ENCODE results near the gene TRIM14. TPM values are rescaled to one million over a fixed set of nuclear protein-coding genes. Genes with fewer than 3 reads are reported as not detected.
A peak's percentile ranks its signal among the peaks of the same experiment; 100 is the strongest.
"Not testable (repeated sequence)": the region's sequence is repeated elsewhere in the genome, so short reads cannot be mapped to it uniquely, and the experiment has no call there.

Gene TRIM14
- total RNA-seq, 1 donor from 2014 or later = 37.2 TPM

DNA sequence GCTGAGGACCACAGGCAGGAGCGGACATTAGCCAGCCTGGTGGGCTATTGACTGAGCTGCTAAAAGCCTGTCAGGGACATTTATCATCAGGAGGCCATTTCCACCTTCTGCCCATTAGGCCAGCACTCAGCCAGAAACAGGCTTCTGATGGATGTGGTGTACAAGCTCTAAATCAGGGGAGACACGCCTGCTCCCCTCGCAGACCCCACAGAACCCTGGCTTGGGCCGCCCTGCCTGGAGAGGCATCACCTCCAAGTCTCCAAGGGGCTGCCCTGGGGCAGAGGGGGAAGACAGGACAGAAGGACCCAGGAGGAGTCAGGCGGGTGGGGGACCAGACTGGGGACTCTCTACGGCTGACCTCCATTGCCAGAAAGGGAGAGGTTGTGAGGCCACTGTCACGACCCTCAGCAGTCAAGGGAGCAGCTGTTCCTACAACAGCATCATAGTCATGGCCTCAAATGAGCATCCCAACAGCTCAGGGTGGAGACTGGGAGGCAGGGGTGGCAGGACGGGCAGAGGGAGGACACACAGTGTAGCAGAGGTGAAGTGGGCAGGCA is 24.0 kb upstream of the TRIM14 start:
- no peak for DNase-seq (ENCODE audit: low spot score)
- no peak for ATAC-seq

DNA sequence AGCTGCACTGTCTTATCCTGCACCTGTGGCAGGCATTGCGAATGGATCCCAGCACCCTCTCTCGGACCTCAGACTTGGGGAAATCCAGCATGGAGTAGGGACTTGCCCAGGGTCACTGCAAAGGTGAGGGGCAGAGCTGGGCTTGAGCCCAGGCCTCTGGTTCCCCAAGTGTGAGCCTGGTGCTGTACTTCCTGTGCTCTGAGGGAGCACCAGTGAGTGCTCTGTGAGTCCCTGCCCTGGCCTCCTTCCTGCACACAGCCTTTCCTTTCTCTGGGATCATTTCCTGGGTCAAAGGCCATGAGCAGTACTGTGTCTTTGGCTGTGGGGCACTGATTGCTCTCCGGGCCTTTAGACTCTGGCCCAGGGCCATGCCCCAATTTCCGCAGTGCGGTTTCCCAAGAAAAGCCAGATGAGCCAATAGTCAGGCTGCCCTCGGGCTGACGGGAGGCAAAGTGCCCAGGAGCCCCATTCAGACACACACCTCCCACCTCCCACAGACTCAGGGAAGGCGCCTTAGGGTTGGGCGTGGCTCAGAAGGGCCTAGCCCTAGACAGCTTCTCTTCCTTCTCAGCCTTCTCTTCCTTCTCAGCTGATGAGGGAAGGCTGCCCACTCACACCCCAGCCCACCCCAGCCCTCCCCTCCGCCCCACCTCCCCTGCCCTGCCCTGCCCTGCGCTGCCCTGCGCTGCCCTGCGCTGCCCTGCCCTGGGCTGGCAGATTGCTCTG is 23.3 kb upstream of the TRIM14 start:
- peak; percentile 78 for ATAC-seq

DNA sequence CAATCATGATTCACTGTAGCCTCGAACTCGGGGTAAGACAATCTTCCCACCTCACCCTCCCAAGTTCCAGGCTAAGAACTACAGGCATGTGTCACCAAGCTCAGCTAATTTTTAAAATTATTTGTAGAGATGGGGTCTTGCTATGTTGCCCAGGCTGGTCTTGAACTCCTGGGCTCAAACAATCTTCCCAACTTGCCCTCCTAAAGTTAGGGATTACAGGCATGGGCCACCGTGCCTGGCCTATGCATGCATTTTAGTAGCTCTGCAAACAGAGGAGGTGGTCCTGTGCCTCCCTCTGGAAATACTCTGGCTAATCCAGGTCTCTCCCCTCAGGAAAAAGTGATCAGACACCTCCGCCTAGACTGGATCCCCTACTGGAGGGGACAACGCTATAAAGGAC is 21.5 kb upstream of the TRIM14 start:
- no peak for ATAC-seq

More for the DNA sequence above, 23.3 kb upstream of the TRIM14 start:
- peak; percentile 97 for DNase-seq (ENCODE audit: low spot score)

DNA sequence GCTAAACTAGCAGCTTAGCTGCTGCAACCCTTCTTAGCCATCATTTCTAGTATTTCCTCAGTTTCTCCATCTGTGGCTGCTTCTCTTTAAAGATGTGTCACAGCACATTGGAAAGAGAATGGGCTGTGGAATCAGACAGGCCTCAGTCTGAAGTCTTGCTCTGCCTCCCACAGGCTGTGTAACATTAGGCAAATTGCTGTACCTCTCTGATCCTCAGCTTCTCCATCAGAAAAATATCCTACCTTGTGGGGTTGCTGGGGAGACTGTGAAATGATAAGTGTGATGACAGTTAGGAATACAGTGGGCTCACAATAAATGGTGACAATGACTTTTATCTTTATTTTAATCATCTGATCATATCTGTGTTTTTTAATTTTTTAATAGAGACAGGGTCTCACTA is 17.5 kb upstream of the TRIM14 start:
- ATAC-seq = no peak
- no peak for DNase-seq (ENCODE audit: low spot score)

More for the DNA sequence above, 21.5 kb upstream of the TRIM14 start:
- DNase-seq (ENCODE audit: low spot score) = no peak

DNA sequence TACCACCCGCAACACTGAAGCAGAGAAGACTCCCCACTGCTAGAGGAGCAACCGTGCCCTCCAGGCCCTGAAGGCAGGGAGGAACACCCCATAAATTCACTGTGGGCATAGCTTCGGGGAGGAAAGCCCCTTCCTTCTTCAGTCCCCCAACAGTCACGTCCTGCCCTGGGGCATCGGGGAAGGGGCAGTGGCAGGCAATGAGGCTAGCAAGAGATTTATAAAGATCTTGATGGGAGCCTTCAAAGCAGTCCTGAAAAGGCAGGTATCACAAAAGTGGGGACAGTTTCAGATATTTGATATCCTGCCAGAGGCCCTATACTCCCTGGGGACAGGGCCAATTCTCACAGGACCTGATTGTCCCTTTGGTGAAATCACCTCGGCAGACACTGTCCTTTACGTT is 16.9 kb upstream of the TRIM14 start:
- ATAC-seq = no peak
- no peak for DNase-seq (ENCODE audit: low spot score)

DNA sequence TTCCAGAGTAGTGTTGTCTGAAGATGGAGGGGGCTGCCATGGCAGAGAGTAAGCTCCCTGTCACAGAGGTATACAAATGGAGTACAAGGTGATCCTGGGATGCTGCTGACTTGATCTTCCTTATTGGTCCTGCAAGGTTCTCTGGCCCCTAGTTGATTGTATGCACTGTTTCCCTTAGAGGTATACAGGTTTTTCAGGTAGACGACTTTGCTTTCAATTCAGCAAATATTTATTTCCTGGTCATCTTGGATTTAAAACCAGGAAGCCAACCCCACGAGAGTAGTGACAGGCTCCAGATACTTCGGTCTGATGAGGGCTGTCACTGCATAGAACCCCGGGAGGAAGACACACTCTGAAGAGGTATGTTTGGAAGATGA is 16.5 kb upstream of the TRIM14 start:
- no peak for ATAC-seq
- DNase-seq (ENCODE audit: low spot score) = no peak

DNA sequence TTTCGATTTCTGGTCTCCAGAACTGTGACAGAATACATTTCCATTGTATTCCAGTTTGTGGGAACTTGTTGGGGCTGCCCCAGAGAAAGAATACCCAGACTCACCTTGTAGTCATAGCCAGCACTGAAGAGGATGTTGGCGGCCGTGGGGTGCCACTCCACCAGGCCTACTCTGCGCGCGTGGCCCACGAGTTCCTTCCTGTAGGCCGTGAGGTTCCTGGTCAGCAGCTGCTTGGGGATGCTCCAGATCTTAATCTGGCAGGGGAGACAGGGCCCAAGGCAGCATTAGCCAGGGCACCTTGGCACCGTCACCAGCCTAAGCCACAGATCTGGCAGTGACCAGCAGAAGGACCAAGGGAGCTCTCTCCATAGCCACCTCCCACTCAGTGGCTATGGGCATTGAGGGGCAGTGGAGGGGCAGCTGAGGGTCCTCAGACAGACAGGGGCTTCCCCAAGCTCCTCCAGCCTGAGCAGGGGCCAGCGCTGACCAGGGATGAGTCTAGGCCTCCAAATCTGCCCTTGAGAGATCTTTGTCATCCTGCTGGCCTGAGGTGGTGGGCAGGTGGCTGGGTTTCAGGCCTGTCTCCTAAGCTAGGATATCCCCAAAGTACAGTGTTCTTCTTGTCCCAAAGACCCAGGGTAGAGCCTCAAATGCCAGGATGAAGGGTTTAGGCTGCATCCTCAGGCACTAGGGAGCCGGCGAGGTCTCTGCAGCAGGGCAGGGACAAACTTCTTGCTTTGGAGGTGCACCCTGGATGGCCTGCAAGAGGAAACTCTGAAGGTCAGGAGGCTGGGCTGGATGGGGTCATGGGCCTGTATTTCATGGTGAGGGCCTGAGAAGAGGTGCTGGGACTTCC is 15.9 kb upstream of the TRIM14 start:
- DNase-seq (ENCODE audit: low spot score) (no peak), ATAC-seq (no peak)

DNA sequence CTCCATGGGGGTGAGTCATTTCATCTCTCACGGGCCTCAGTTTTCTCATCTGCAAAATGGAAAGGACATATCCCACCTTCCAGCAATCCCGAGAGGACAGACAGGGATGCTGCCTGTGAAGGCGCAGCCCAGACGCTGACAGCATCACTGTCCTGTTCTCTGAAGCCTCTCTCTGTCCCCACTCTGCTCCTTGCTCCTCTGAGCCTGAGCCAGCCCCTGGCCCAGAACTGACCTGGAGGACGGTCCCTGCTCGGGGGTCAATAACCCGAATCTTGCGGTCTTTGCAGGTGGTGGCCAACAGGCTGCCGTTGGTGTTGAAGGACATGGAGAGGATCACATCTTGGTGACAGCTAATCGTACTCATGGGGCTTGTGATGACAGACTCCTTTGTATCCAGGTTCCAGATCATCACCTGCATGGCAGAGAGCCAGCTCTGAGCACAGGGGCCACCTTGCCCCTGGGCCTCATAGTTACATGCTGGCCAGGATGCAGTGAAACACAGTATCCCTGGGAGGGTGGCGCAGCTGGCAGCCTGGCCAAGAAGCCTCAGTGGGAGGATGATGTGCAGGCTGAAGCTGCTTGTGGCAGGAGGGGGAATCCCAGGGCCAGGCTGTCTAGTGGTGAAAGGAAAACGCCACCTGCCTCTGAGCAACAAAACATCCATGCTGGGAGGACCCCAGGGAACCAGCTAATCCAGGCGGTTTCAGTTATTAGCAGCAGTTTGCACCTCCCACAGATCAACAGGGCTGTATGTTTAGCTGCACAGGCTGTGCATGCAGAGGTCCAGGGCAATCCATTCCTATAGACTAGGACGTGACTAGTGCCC is 14.0 kb upstream of the TRIM14 start:
- DNase-seq (ENCODE audit: low spot score) = no peak
- ATAC-seq = no peak

DNA sequence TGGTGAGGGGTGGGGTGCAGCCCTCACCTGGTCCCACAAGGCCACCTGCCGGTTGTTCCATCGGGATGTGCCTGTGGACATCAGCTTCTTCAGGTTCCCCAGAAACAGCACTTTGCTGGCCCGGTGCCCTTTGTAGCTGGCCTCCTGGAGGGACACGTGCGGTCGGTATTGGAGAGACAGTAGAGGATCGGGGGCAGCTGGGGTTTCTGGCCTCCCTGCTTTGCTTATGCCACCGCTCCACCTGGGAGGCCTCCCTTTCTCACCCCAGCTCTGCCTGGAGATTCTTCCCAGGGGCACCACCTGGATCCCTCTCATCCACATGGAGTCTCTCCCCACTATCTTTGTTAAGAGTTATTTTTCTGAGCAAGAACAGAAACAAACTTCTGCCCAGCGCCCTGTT is 13.1 kb upstream of the TRIM14 start:
- no peak for DNase-seq (ENCODE audit: low spot score)
- no peak for ATAC-seq

DNA sequence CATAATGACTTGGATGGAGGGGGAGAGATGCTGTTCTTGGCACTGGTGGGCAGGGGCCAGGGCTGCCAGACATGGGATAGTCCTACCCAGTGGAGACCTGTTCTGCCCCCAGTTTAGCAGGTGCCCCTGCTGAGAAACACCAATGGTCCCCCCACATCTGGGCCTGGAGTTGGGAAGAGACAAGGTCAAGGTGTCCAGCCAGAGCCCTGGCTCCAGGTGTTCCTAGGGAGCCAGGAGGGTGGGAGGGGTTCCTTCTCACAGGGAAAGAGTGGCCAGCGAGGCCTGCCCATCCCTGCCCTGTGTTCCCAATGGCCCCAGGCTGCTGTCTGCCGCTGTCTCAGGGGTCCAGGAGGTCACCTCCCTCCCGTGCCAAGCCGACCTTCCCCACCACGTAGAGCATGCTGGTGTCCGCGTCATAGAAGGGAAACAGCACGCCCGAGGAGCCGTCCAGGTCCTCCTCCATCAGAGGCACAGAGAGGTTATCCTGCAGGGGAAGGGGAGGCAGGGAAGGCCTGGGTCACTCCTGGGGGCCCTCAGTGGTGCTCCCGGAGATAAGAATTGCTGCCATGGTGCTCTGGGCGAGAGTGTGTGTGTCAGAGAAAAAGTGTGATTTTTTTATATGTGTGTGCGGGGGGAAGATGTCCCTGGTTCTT is 11.7 kb upstream of the TRIM14 start:
- ATAC-seq (no peak), DNase-seq (ENCODE audit: low spot score) (no peak)

DNA sequence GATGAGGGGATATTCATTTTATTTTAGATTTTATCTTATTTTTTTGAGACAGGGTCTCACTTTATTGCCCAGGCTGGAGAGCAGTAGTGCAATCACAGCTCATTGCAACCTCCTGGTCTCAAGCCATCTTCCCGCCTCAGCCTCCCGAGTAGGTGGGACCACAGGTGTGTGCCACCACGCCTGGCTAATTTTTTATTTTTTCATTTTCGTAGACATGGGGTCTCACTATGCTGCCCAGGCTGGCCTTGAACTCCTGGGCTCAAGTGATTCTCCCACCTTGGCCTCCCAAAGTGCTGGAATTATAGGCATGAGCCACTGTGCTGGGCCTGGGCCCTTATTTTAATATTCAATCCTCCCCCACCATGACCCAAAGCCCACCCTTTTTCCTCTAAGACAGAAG is 11.0 kb upstream of the TRIM14 start:
- DNase-seq (ENCODE audit: low spot score); ATAC-seq: not testable (repeated sequence)

DNA sequence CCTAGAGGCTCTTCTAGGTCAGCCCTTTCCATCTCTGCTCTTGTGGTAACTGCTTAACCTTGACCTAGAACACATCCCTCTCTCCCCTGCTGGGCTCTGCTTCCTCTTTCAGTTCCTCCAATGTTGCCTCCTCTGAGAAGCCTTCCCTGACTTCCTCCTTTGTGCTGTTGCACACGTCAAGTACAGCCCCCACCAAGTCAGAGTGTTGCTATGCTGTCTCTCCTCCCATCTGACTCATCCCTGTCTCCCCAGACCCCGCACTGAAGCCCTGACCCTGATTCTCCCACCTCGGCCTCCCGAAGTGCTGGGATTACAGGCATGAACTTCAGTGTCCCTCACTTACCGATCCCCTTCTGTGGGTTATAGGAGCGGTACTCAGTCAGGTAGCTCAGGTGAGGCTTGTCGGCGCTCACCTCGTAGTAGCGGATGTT is 10.4 kb upstream of the TRIM14 start:
- DNase-seq (ENCODE audit: low spot score) (no peak), ATAC-seq (peak; percentile 58)

DNA sequence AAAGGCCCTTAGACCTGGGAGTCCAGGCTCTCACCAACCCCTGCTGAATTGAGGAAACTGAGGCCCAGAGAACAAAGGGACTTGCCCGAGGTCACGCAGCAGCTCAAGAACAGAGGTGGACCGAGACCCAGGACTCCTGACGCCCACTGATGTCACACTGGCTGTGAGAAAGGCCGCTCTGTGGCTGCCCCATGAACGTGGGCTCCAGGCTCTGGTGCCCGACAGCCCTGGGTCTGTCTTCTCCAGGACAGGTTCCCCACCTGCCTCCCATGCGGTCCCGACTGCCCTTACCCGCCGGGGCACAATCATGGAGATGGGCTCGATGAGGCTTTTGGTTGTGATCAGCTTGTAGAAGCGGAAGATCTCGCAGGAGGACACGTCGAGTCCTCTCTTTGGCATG is 9.3 kb upstream of the TRIM14 start:
- no peak for ATAC-seq
- DNase-seq (ENCODE audit: low spot score) = no peak

DNA sequence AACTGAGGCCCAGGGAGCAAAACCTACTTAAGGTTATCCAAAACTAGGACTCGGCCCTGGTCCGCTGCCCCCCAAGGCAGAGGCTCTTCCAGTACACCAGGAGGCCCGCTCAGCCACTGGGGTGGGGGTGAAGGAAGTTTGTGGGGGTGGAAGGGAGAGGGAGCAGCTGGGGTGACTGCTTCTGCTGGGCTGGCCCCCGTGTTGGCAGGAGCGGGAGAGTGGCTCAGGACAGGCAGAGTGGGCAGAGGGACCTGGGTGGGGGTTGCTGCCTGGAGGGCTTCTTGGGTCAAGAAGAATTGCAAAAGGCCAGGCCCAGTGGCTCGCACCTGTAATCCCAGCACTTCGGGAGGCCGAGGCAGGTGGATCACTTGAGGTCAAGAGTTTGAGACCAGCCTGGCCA is 8.2 kb upstream of the TRIM14 start:
- ATAC-seq = no peak
- no peak for DNase-seq (ENCODE audit: low spot score)

DNA sequence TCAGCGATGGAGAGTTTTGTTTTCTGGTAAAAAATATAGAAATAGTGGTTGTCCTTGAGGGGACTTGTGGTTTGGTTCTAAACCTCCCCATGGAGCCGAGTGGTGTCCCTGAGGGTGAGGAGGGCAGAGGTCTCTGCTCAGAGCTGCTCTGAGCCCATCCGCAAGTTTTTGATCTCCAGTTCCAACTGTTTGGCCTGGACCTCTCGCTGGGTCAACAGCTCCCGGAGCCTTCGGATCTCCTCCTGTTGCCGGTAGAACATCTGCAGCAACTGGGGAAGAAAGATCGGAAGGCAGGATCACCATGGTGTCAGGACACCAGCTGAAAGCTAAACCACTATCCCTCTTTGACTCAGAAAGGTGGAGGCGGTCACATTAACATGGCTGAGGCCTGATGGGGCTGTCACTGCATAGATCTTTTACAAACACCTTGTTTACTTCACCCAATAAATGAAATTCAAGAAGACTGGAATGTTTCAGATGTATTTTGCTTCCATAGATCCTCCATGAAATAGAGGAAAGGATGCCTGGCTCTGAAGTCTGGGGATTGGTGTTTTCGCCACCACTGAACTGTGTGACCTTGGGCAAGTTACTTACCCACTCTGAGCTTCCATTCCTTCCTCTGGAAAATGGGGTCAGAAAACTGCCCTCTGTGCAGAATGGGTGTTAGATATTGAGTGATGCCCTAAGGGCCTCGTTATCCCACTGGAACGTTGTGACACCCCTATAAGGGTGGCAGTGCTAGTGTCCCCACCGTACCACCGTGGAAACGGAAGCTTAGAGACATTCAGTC is 5.8 kb upstream of the TRIM14 start:
- ATAC-seq (no peak), DNase-seq (ENCODE audit: low spot score) (no peak)

DNA sequence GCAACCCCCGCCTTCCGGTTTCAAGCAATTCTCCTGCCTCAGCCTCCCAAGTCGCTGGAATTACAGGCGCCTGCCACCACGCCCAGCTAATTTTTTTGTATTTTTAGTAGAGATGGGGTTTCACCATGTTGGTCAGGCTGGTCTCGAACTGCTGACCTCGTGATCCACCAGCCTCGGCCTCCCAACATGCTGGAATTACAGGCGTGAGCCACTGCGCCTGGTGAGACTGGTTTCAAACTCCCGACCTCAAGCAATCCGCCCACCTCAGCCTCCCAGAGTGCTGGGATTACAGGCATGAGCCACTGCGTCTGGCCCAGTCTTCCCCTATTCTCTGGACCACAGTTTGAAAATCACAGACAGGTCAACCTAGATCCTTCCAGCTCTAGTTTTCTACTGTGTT is 5.1 kb upstream of the TRIM14 start:
- not testable (repeated sequence) for DNase-seq (ENCODE audit: low spot score); ATAC-seq

DNA sequence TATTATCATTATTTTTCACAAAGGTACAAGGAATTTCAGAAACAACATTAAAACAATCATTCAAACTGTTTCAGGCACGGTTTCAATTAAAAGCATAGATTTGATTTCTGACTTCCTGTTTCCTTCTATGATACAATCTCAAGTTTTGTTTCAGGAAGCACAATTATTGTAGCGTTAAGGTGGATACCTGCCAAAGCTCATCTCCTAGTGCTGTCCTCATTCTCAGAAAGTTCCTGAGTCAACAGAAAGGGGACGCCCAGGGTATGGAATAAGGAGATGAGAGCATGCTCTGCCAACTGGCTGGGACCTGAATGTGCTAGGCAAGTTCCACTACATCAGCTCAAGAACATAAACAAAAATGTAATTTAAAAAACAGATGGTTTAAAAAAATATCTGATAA is 2.0 kb upstream of the TRIM14 start:
- ATAC-seq (no peak), DNase-seq (ENCODE audit: low spot score) (no peak)

DNA sequence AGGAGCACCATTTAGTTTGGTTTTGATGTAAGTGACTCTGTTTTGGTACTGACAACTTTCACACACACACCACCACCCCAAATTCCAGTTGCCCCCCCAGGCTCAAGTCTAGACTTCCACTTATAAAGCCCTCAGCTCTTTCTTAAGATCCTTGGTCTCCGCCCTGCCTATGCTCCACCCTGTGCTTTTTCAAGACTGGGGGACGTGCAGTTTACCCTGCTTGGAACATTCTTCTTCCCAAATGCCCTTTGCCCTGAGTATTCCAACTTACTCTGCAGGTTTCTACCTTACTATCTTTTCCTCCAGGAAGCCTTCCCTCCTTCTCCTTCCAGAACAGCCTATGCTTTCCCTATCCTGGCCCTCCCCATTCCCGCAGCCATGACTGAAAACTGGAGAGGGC is 1.5 kb upstream of the TRIM14 start:
- DNase-seq (ENCODE audit: low spot score) = no peak
- no peak for ATAC-seq

DNA sequence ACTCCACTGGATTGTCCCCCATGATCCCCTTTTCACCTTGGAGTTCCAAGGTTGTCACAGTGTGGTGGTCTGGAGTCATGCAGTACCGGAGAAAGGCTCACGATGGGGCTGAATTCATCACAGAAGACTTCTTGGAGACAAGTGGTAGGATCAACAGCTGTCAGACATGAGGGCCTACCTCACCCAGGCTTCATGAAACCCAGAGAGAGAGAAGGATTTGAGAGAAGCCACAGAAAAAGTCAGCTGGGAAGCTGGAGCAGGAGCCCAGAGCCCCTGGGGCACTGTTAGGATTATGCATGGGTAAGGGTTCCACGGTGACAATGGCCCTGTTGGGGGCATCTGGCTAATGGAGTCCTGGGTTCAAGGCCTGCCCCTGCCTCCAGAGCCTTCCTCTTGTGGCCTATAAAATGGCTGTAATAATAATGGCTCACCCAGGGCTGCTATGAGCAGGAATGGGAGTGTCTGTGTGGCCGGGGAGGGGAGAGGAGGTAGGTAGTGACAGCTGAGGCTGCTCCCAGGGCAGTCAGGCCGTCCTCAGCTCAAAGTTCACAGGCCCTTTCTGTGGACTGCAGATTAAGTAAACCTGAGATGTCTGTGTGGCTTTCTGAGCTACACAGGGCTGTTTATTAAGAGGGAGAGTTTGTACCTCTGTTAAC is 910 bp downstream of the TRIM14 start:
- DNase-seq (ENCODE audit: low spot score) = peak; percentile 82
- peak; percentile 84 for ATAC-seq

All from left lobe of liver (tissue), 2 donors.